Smooth muscle cell (in vitro differentiated cells): ENCODE data around the gene APPL2. TPM values are rescaled to one million over a fixed set of nuclear protein-coding genes. Genes with fewer than 3 reads are reported as not detected.

Experiments used
- DNase-seq: peaks from one replicate; lab custom pipeline; 2025; ENCODE audit not compliant: unreplicated experiment; lab: John Stamatoyannopoulos, UW
- H2AFZ ChIP-seq: fragments of 200-600 bp; sonication (generic); 2 replicates; pipeline ENCODE4 v1.6.0; 2016; ENCODE audit warnings: antibody characterized with exemption, low read depth, mild to moderate bottlenecking
- H3F3A ChIP-seq: fragments of 200-600 bp; sonication (generic); 2 replicates; pipeline ENCODE4 v1.6.0; 2017; ENCODE audit warnings: antibody characterized with exemption, low read depth
- H3K27ac ChIP-seq: fragments of 200-600 bp; sonication (generic); 2 replicates; pipeline ENCODE4 v1.5.1; 2016; ENCODE audit warnings: low read depth, mild to moderate bottlenecking
- H3K27me3 ChIP-seq: fragments of 200-600 bp; sonication (generic); 2 replicates; pipeline ENCODE4 v1.6.1; 2016; ENCODE audit warnings: low read depth, mild to moderate bottlenecking
- H3K36me3 ChIP-seq: fragments of 200-600 bp; sonication (generic); 2 replicates; pipeline ENCODE4 v1.5.1; 2016; ENCODE audit warnings: low read depth
- H3K4me1 ChIP-seq: fragments of 200-600 bp; sonication (generic); 2 replicates; pipeline ENCODE4 v1.5.1; 2016; ENCODE audit warnings: low read depth
- H3K4me2 ChIP-seq: fragments of 200-600 bp; sonication (generic); 2 replicates; pipeline ENCODE4 v1.6.0; 2016; ENCODE audit warnings: mild to moderate bottlenecking
- H3K4me3 ChIP-seq: fragments of 200-600 bp; sonication (generic); 2 replicates; pipeline ENCODE4 v1.5.1; 2016; ENCODE audit warnings: mild to moderate bottlenecking
- H3K79me2 ChIP-seq: fragments of 200-600 bp; sonication (generic); 2 replicates; pipeline ENCODE4 v1.6.0; 2016; ENCODE audit warnings: low read depth, mild to moderate bottlenecking
- H3K9ac ChIP-seq: fragments of 200-600 bp; sonication (generic); 2 replicates; pipeline ENCODE4 v1.6.0; 2016; ENCODE audit warnings: low read depth
- H3K9me3 ChIP-seq: fragments of 200-600 bp; sonication (generic); replicated peaks from 2 replicates; pipeline ENCODE4 v1.5.1; 2016; ENCODE audit warnings: low read depth
- H4K20me1 ChIP-seq: fragments of 200-600 bp; sonication (generic); 2 replicates; pipeline ENCODE4 v1.6.0; 2016; ENCODE audit warnings: low read depth
- CTCF ChIP-seq: fragments of 200-600 bp; sonication (generic); IDR thresholded peaks from 2 replicates; pipeline ENCODE4 v1.5.1; 2017; ENCODE audit warnings: borderline replicate concordance, mild to moderate bottlenecking, antibody characterized with exemption; ENCODE audit not compliant: insufficient read depth, poor library complexity, severe bottlenecking
- WGBS: methylation state at CpG from one replicate; pipeline ENCODE4 v1.1.7; 2016; ENCODE audit warnings: low lambda C conversion rate; 5-methylcytosine and 5-hydroxymethylcytosine counted together
- polyA plus RNA-seq: library from polyadenylated mRNA; unstranded; fragments of >200 nt; fragmentation: Nextera tagmentation; extraction: Ambion mirVana; gene quantifications from 2 replicates; pipeline ENCODE4 v1.2.1, GENCODE V29; 2016
- total RNA-seq: library from RNA; depleted of rRNA; stranded (reverse); fragments of >200 nt; gene quantifications from 2 replicates; pipeline ENCODE4 v1.2.3, GENCODE V29; 2014

APPL2 gene
- total and polyA plus RNA-seq, 2 experiments from 2014 or later, result 19.8 to 22.4 TPM

- peak overlapping the region; percentile 19 for H3K9ac ChIP-seq
- no peaks in the 10 kb centered on the region for H3K9me3 ChIP-seq
- H3K4me3 ChIP-seq, result no peak overlapping the region
- H3K27me3 ChIP-seq, result no peaks in the 10 kb centered on the region
- DNase-seq, result no peak
- no peak for TF ChIP-seq CTCF
- H4K20me1 ChIP-seq, result peaks cover 63% of the 10 kb centered on the region
- 59% methylated on average over 13 of the region's 13 CpGs for WGBS
- H3F3A ChIP-seq, result no peaks in the 10 kb centered on the region
- H2AFZ ChIP-seq, result no peak overlapping the region
- H3K36me3 ChIP-seq, result peaks cover 4% of the 10 kb centered on the region
- peak overlapping the region; percentile 35 for H3K4me2 ChIP-seq
- peaks cover 17% of the 10 kb centered on the region for H3K79me2 ChIP-seq
- H3K4me1 ChIP-seq, result no peaks in the 10 kb centered on the region
- H3K27ac ChIP-seq, result peak overlapping the region; percentile 17
These were observed 13.1 kb downstream of the APPL2 start for GRCh38 chr12:105222726-105223351.

- Histone ChIP-seq H2AFZ (no peak overlapping the region), H3K4me3 (no peak overlapping the region), H3K9me3 (no peaks in the 10 kb centered on the region), H3K27ac (peak overlapping the region; percentile 17), H3K36me3 (peaks cover under 1% of the 10 kb centered on the region), H4K20me1 (peaks cover 63% of the 10 kb centered on the region), H3K4me1 (no peaks in the 10 kb centered on the region), H3K9ac (no peak overlapping the region), H3K4me2 (peak overlapping the region; percentile 35), H3F3A (no peaks in the 10 kb centered on the region), H3K79me2 (peaks cover 17% of the 10 kb centered on the region), H3K27me3 (no peaks in the 10 kb centered on the region)
- no peak for TF ChIP-seq CTCF
- WGBS, result 76% methylated on average over 4 of the region's 4 CpGs
- DNase-seq, result no peak
These were observed 13.7 kb downstream of the APPL2 start for GRCh38 chr12:105222284-105222655.

GRCh38 chr12:105221583-105222283, 14.2 kb downstream of the APPL2 start:
- no peak overlapping the region for H3K27ac ChIP-seq
- peaks cover 5% of the 10 kb centered on the region for H3K36me3 ChIP-seq

More at GRCh38 chr12:105221583-105222283, 14.2 kb downstream of the APPL2 start:
- H3K9ac ChIP-seq, result no peak overlapping the region
- H3K79me2 ChIP-seq, result peaks cover 17% of the 10 kb centered on the region
- no peak overlapping the region for H2AFZ ChIP-seq
- 87% methylated on average over 19 of the region's 19 CpGs for WGBS
- H4K20me1 ChIP-seq, result peaks cover 63% of the 10 kb centered on the region
- H3K4me1 ChIP-seq, result no peaks in the 10 kb centered on the region
- H3F3A ChIP-seq, result no peaks in the 10 kb centered on the region
- no peak for TF ChIP-seq CTCF
- no peak for DNase-seq
- H3K9me3 ChIP-seq, result no peaks in the 10 kb centered on the region
- no peak overlapping the region for H3K4me3 ChIP-seq
- no peak overlapping the region for H3K4me2 ChIP-seq
- H3K27me3 ChIP-seq, result no peaks in the 10 kb centered on the region
